Measurements from ENCODE around the gene PRSS58.

PRSS58 gene

GRCh38 chr7:142257958-142258357, at the start of gene PRSS58:
TSS of gene PRSS58 (minus strand) at chr7:142258058. CDS start at chr7:142257707, 351 bp downstream.
- no peak for DNase-seq (ENCODE audit: low read depth in 2 of 2)

- no peak for DNase-seq (ENCODE audit: low read depth in 2 of 2)
These were observed 49.5 kb upstream of the PRSS58 start for GRCh38 chr7:142307246-142307900.

DNA sequence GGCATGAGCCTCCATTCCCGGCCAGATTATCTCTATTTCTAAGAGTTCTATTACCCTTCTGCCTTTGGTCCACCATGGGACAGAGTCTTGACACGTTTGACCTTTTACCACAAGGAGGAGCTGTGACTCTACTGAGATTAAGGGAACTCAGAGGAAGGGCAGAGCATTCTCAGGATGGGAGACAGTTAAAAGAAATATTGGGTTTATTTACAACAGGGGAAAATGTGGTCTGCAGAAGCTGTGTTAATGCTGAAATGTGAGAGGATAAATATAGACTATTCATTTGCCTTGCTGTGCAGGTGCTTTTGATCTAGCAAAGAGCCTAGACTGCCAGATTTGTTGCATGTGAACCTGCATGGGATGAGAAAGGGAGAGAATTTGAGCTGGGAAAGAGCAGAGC, 45.8 kb upstream of the PRSS58 start:
- DNase-seq (ENCODE audit: low read depth in 2 of 2) = no peak

GRCh38 chr7:142301923-142302550, 44.2 kb upstream of the PRSS58 start:
- no peak for DNase-seq (ENCODE audit: low read depth in 2 of 2)

GRCh38 chr7:142301299-142301698, 43.4 kb upstream of the PRSS58 start:
- no peak for DNase-seq (ENCODE audit: low read depth in 2 of 2)

GRCh38 chr7:142300689-142301088, 42.8 kb upstream of the PRSS58 start:
- DNase-seq (ENCODE audit: low read depth in 2 of 2) = peak in 1 of 2 donors; percentile 46

DNA sequence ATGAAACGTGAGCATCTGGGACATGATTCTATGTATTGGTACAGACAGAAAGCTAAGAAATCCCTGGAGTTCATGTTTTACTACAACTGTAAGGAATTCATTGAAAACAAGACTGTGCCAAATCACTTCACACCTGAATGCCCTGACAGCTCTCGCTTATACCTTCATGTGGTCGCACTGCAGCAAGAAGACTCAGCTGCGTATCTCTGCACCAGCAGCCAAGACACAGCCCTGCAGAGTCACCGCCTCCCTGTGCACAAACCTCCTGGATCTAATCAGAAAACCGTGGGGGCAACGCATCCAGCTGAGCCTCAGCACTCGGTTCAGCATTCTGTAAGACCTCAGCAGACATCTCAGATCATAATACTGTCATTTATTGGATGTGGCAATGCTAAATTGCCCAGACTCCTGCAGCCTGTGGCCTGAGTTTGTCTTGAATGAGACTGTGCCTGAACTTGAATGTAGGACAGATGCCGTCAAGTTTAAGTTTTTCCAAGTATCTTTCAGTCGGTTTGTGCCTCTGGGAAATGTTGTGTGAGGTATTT, 41.5 kb upstream of the PRSS58 start:
- no peak for DNase-seq (ENCODE audit: low read depth in 2 of 2)

DNA sequence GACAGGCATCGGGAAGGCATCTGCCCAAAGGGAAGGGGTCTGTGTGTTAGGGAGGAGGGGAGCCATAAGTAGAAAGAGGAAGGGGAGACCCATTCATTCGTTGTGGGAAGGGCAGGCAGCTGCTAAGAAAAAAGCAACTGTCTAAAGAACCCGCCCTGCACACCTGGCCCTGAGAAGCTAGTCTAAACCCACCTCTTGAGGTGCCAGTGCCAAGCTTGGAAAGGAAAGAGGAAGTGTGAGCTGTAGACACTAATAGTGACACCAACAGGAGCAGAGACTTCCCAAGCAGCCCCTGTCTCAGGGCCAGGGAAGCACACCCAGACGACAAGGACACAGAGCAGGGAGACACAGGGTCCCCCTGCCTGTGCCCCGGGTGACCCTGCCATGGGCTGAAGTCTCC, 40.8 kb upstream of the PRSS58 start:
- DNase-seq (ENCODE audit: low read depth in 2 of 2) = no peak

DNA sequence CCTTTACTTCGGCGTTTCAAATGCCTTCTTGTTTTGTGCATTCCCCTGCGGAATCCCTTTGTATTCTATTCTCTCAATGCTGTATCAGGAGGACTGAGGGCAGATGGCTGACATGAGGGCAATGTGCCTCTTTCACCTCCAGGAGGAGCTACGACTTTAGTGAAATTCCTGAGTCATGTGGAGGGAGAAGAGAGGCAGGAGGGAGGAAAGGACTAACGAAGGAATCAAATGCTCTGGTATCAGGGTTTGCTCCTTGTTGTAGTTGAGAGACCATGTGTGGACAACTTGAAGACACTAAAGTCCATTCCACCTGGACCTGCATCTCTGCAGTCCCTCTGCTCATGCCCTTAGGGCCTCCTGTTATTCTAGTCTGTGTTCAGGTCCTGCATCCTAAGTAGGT, 40.2 kb upstream of the PRSS58 start:
- DNase-seq (ENCODE audit: low read depth in 2 of 2) = no peak

GRCh38 chr7:142280263-142280662, 22.4 kb upstream of the PRSS58 start:
- no peak for DNase-seq (ENCODE audit: low read depth in 2 of 2)

DNA sequence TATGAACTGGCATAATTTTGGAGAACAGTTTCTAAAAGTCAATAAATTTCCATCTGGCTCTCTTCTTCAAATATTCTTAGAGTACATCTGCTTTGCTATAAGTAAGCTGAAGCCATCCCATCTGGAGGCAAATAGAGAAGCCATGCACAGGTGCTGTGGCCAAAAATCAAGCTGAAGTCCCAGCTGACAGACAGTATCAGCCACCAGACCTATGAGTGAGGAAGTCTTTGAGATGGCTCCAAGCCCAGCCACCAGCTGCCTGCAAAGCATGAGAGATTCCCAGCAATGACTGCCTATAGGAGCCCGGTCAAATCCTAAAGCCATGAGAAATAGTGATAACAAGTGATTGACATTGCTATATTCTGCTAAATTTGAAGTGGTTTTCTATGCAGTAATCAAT, 21.7 kb upstream of the PRSS58 start:
- no peak for DNase-seq (ENCODE audit: low read depth in 2 of 2)

DNA sequence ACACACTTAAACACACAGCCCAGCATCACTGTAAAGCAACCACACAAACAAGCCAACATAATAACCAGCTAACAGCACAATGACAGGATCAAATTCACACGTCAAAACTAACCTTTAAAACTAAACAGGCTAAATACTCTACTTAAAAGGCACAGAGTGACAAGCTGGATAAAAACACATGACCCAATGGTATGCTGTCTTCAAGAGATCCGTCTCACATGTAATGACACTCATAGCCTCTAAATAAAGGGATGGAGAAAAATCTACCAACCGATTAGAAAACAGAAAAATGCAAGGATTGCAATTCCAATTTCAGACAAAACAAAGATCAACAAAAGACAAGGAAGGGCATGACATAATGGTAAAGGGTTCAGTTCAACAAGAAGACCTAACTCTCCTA, 17.2 kb upstream of the PRSS58 start:
- DNase-seq (ENCODE audit: low read depth in 2 of 2) = no peak

- DNase-seq (ENCODE audit: low read depth in 2 of 2) = no peak
These were observed 15.0 kb upstream of the PRSS58 start for GRCh38 chr7:142272841-142273240.

DNA sequence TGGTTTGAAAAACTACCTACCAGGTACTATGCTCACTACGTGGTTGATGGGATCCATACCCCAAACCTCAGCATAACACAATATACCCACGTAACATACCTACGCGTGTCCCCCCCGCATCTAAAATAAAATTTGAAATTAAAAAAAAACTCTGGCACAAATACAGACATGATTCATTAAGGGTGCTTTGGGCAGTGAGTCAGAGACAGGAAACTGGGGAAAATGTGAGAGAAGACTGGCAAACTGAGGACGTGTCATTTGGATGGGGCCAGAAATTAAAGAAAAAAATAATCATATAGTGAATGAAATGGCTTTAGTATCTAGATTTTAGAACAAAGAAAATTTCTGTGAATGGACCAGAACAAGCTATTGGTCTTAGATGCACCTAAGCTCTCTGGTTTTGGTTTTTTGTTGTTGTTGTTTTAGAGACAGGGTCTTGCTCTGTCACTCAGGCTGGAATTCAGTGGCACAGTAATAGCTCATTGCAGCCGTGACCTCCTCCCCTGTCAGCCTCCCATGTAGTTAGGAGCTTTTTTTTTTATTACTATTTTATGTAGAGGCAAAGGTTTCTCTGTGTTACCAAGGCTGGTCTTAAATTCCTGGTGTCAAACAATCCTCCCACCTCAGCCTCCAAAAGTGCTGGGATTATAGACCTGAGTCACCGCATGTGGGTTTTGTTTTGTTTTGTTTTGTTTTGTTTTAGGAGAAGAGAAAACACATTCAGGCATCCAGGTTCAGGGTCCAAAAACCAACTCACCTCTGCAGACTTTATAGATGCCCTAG, 5.9 kb upstream of the PRSS58 start:
- DNase-seq (ENCODE audit: low read depth in 2 of 2) = no peak

DNA sequence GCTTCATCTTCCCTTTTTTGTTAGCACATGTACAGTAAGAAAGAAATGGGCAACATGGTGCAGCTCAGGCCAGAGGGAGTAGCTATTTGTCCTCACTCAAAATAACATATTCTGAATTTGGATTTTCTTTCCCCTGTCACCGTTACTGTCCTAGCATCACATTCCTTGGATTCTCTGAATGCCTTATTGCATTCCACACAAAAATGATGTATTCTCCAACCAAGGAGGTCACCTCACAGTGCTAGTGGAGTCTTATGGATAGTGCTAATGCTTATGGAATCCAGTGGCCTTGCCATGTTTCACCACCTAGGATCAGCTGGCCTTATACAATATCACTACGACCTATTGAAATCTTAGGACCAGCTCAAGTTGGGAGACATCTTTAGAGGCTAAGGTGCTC, 7.2 kb downstream of the PRSS58 start:
- DNase-seq (ENCODE audit: low read depth in 2 of 2) = no peak

GRCh38 chr7:142249918-142250317, 7.9 kb downstream of the PRSS58 start:
- no peak for DNase-seq (ENCODE audit: low read depth in 2 of 2)

DNA sequence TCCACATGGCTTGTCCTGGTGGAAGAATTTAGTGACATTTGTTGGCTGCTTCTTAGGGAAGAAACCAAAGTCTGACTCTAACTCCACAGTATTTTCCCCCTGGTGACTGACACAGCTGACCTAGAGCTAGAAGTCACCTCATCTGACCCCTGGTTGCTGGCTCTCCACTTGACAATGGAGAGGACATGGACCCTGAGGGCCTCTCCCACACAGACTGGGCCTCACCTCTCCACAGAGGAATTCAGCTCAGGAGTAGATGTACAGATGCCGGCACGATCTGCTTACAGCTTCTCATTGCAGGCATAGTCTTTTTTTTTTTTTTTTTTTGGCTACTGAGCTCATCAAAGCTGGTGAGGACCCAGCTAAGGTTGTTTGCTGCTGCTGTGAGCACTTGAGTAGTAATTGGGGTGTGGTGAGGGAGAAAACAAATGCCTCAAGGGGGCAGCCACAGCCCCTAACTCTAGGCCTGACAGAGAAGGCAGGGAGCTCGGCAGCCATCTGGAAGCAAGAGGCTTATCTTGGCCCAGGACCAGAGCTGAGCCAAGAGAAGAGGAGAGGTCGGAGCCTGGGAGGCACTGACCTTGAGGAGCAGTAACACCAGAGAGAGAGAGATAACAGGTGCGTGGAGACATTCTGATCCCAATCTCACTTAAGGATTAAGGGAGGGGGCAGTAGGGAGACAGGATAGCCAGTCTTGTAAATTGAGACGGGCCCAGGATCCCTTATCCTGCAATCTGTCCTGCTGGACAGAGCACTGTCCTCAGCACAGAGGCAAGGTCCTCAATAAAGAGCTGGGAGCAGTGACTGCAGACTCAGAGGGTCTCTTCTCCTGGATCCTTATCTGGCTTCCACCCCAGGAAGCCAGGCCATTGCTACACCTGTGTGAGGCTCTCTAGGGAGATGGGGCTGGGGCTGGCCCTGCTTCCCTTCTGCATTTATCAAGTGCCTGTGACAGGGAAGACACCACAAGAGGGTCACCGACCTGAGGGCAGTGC, 9.4 kb downstream of the PRSS58 start:
- DNase-seq (ENCODE audit: low read depth in 2 of 2) = no peak

DNA sequence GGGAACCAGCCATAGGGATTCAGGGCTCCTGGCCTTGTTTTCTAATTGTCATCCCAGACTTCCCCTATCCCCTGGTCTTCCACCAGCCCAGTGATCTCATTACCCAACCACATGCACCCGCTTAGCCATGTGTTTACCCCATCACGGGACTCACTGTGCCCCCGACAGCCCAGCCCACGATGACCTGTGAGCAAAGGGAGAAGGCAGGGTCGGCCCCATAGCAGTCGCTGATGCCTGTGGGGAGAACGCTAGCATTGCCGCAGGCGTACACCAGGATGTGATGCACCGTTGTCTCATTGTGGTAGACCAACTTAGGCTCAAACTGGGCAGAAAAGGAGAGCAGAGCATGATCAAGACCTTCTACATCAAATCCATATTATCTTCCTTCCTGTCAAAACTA, 14.0 kb downstream of the PRSS58 start:
- DNase-seq (ENCODE audit: low read depth in 2 of 2) = no peak

DNA sequence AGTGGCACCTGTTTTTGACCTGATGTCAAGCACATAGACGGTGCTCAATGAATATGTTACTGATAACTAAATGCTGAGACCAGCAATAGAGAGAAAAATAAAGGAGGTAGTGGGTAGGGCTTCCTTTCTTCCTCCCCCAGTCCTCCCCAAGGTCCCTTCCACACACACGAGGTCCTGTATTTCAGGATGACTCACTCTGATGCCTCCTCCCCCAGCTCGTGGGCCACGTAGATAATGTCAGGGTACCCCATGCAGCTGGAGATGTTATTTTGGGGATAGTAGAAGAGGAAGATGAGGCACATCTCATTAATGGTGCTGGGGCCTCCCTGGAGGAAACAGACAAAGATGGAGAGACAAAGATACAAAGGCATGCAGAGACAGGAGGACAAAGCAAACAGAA, 17.3 kb downstream of the PRSS58 start:
- no peak for DNase-seq (ENCODE audit: low read depth in 2 of 2)

- DNase-seq (ENCODE audit: low read depth in 2 of 2) = no peak
These were observed 26.1 kb downstream of the PRSS58 start for GRCh38 chr7:142231716-142232115.

- DNase-seq (ENCODE audit: low read depth in 2 of 2) = no peak
These were observed 29.2 kb downstream of the PRSS58 start for GRCh38 chr7:142228537-142229104.
